HG03575 (cell line): ENCODE measurements around the gene STAT5A.
"Not testable (repeated sequence)": the region's sequence is repeated elsewhere in the genome, so short reads cannot be mapped to it uniquely, and the experiment has no call there.

ENCODE experiments used
- ATAC-seq: cut with Tn5 transposase; IDR thresholded peaks from one replicate; pipeline ENCODE4 v1.9.1; 2021; ENCODE audit not compliant: unreplicated experiment, insufficient number of reproducible peaks, low FRiP score; ENCODE audit errors: extremely low read depth

The STAT5A gene

DNA sequence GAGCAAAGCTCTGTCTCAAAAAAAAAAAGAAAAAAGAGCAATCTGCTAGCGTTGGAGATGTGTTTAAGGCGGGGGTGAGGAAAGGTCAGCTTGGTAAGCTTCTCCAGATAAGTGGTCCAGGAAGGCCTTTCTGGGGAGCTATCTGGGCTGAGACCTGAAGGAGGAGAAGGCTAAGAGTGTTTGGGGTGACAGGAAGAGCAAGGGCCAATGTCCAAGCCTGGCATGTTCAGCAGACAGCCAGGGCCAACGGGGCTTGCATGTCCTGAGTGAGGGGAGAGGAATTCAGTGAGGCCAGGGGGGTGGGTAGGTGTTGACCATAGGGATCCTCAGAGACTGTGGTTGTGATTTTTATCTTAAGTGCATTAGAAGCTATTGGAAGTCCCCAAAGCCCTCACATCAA lies 15.4 kb downstream of the STAT5A start:
- no peak for ATAC-seq

- ATAC-seq, result no peak
These were observed 16.1 kb downstream of the STAT5A start for GRCh38 chr17:42304187-42305030.

GRCh38 chr17:42305031-42305330 lies 16.7 kb downstream of the STAT5A start:
- ATAC-seq, result not testable (repeated sequence)

GRCh38 chr17:42305543-42306384 lies 17.5 kb downstream of the STAT5A start:
- ATAC-seq, result no peak

- ATAC-seq, result no peak
These were observed 18.0 kb downstream of the STAT5A start for GRCh38 chr17:42306385-42306667.

DNA sequence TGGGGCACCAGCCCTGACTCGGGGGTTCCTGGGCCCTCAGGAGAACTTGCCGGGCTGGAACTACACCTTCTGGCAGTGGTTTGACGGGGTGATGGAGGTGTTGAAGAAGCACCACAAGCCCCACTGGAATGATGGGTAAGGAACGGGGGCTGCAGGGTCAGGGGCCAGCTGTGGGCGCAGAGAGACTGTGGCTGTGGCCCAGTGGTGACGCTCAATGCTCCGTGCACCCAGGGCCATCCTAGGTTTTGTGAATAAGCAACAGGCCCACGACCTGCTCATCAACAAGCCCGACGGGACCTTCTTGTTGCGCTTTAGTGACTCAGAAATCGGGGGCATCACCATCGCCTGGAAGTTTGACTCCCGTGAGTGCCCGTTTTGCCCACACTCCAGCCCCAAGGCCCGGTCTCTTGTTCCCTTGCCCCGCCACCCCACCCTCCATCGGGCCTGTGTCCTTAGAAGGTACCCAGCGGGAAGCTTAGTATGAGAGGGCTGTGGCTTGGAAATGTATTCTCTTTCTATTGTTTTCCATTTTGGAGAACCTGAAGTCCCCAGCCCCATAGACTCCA lies 19.1 kb downstream of the STAT5A start:
- ATAC-seq, result no peak

DNA sequence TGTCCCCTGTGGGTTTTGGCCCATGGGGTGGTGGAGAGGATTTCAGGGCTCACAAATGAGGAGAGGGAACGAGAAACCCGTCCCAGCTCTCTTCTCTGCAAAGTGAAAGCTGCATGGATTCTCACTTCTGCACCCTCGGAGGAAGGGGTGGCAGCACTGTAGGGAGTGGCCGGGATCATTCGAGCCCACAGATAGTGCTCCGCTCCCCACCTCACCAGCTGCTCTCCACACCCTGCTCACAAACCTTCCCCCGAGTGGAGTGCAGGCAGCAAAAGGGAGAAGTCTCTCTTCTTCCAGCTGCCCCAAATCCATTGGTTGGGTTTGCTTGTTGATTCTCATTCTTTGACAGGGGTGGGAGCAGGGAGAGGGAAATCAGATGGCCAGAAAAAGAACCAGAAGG lies 20.1 kb downstream of the STAT5A start:
- ATAC-seq, result no peak

GRCh38 chr17:42309142-42309541 lies 20.8 kb downstream of the STAT5A start:
- no peak for ATAC-seq

DNA sequence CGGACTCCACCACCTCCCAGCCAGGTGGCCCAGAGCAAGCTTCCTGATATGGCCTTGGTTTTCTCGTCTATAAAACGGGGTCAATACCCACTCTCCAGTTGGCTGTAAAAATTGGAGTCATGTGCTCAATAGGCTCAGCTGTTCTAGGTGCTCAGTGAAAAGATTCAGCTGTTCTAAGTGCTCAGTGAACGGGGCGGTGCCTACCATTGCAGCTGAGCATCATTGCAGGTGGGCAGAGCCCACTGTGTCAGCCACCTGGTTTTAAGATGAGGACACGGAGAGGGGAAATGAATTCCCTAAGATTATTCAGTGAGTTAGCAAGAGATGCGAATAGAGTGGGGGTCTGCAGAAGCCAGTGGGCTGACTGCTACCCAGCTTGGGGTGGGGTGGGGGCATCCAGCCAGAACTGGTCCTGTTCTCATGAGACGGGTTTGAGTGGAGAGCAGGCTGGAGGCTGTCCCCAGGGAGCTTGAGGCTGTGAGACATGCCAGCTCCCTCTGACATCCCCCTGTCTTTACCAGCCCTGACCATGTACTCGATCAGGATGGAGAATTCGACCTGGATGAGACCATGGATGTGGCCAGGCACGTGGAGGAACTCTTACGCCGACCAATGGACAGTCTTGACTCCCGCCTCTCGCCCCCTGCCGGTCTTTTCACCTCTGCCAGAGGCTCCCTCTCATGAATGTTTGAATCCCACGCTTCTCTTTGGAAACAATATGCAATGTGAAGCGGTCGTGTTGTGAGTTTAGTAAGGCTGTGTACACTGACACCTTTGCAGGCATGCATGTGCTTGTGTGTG lies 21.9 kb downstream of the STAT5A start:
- no peak for ATAC-seq

- ATAC-seq, result no peak
These were observed 22.5 kb downstream of the STAT5A start for GRCh38 chr17:42310787-42311215.

DNA sequence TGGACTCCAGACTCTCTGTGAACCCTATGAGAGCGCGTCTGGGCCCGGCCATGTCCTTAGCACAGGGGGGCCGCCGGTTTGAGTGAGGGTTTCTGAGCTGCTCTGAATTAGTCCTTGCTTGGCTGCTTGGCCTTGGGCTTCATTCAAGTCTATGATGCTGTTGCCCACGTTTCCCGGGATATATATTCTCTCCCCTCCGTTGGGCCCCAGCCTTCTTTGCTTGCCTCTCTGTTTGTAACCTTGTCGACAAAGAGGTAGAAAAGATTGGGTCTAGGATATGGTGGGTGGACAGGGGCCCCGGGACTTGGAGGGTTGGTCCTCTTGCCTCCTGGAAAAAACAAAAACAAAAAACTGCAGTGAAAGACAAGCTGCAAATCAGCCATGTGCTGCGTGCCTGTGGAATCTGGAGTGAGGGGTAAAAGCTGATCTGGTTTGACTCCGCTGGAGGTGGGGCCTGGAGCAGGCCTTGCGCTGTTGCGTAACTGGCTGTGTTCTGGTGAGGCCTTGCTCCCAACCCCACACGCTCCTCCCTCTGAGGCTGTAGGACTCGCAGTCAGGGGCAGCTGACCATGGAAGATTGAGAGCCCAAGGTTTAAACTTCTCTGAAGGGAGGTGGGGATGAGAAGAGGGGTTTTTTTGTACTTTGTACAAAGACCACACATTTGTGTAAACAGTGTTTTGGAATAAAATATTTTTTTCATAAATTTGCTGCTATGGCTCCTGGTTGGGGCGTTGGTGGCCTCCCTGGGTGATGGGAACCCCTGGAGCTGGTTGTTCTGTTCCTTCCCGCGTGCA lies 23.1 kb downstream of the STAT5A start:
- no peak for ATAC-seq

DNA sequence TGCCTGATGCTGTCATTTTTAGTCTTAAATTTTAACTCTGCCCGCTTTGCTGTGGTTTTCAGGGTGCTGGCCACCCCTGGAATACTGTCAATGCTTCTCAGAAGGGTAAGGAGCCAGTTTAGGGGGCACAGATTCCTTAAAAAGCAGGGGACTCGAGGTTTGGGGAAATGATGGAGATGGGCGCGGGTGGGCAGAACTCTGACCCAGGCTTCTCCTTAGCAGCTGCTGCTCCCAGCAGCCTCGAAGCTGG lies 23.7 kb downstream of the STAT5A start:
- no peak for ATAC-seq

DNA sequence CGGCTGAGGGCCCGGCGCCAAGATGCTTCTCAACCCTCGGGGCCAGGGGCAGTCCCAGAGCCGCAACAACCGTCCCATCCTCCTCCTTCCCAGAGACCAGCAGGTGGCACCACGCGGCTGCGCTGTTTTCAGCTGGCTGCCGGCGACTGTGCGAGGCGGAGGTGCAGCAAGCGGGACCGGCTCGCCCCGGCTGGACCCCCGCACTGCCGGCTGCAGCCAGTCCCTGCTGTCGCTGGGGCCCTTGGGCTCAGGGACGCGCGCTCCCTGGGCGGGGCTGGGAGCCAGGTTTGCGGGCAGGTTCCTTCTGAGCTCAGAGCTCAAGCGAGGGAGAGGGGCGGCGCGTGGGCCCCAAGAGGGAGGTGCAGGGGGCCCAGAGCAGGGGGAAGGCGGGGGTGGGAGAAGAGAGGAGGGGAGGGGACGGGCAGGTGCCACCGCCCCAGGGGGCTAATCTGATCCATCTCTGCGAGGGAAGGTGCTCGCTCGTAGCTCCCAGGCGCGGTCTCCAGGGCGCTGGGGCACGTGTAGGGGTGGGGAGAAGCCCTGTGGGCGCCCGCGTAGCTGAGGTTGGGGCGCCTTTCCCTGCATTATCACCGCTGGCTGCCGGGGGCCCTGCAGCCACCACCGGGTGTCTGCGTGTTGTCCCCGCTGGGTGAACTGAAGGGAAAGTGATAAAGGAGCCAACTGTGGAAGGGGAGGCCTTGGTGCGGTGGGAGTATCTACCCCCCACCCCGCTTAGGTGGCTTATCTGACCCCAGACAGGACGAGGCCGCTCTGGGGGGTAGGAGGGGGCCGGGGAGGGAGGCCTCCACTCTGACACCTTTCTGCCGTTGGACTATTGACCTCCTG lies 24.2 kb downstream of the STAT5A start:
- ATAC-seq, result no peak

- ATAC-seq, result no peak
These were observed 25.1 kb downstream of the STAT5A start for GRCh38 chr17:42313389-42313772.

DNA sequence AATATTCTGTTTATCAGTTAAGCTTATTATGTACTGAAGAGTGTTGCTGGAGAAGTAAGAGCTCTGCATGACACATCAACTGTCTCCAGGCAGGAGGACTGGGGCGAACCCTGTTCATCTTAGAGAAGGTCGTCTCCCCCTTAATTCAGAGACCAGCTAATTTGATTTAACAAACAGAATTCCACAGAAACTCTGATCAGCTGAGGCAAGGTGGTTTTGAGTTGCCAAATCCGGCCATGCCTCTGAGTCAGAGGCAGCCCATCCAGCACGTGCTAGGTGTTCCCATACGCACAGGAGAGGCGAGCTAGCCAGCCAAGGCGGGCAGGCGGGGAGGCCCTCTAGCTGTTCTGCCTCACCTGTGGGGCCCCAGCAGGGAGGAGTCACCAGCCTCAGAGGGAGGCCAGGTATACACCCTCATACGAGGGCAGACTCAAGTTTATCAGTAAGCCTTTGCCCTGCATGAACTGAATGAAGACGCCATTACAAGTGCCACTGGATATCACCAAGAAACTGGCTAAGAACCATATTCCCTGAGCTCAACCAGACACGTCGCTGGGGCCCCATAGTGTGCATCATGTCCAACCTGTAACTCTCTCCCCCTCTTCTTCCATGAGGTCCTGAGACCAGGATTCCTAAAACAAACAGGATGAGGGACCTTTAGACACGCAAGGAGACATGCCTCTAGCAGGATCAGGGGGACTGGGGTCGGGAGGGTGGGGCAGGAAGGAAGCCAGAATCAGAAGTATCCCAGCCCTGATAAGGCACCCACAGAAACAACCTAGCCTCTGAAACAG lies 25.7 kb downstream of the STAT5A start:
- no peak for ATAC-seq

- no peak for ATAC-seq
These were observed 27.3 kb downstream of the STAT5A start for GRCh38 chr17:42315402-42316156.

GRCh38 chr17:42316755-42317154 lies 28.5 kb downstream of the STAT5A start:
- no peak for ATAC-seq
